IPS DF 6.9 (cell line): ENCODE data around the gene PHLDB3.

Experiments
- DNase-seq: peaks from one replicate; pipeline ENCODE4 v3.0.0-alpha.2; 2013; ENCODE audit warnings: low read depth, low spot score
- H3K27ac ChIP-seq: one replicate; pipeline ENCODE4 v1.5.1; 2013; ENCODE audit warnings: low read length, control low read depth
- H3K27me3 ChIP-seq: 2 replicates; pipeline ENCODE4 v1.6.1; 2013; ENCODE audit warnings: mild to moderate bottlenecking, low read length; ENCODE audit not compliant: control insufficient read depth, insufficient read depth
- H3K36me3 ChIP-seq: 2 replicates; pipeline ENCODE4 v1.6.1; 2013; ENCODE audit warnings: low read length; ENCODE audit not compliant: control insufficient read depth, insufficient read depth
- H3K4me1 ChIP-seq: 2 replicates; pipeline ENCODE4 v1.6.1; 2013; ENCODE audit warnings: low read length; ENCODE audit not compliant: control insufficient read depth, insufficient read depth
- H3K4me3 ChIP-seq: 2 replicates; pipeline ENCODE4 v1.5.1; 2013; ENCODE audit warnings: mild to moderate bottlenecking, low read length
- H3K9me3 ChIP-seq: 2 replicates; pipeline ENCODE4 v1.6.1; 2013; ENCODE audit warnings: low read length, inconsistent platforms; ENCODE audit not compliant: control insufficient read depth, insufficient read depth
- WGBS: extraction: QIAGEN DNeasy Blood & Tissue Kit; methylation state at CpG from one replicate; pipeline ENCODE4 v1.1.7; 2013; ENCODE audit warnings: mixed read lengths, missing lambda C conversion rate; ENCODE audit not compliant: insufficient read length, insufficient coverage; 5-methylcytosine and 5-hydroxymethylcytosine counted together

The PHLDB3 gene

GRCh38 chr19:43511324-43511723, 6.8 kb upstream of the PHLDB3 start:
- H3K4me3 ChIP-seq: no peak overlapping the region
- H3K36me3 ChIP-seq: no peaks in the 10 kb centered on the region
- no peaks in the 10 kb centered on the region for H3K27me3 ChIP-seq
- H3K4me1 ChIP-seq: no peaks in the 10 kb centered on the region
- H3K9me3 ChIP-seq: no peaks in the 10 kb centered on the region
- DNase-seq: no peak
- no CpG with 5 or more reads among the region's 5 CpGs for WGBS
- H3K27ac ChIP-seq: no peak overlapping the region

GRCh38 chr19:43510713-43511112, 6.2 kb upstream of the PHLDB3 start:
- no peaks in the 10 kb centered on the region for H3K9me3 ChIP-seq
- no peaks in the 10 kb centered on the region for H3K4me1 ChIP-seq
- H3K4me3 ChIP-seq: no peak overlapping the region
- no CpG with 5 or more reads among the region's 9 CpGs for WGBS
- DNase-seq: no peak
- no peaks in the 10 kb centered on the region for H3K27me3 ChIP-seq
- H3K36me3 ChIP-seq: no peaks in the 10 kb centered on the region
- no peak overlapping the region for H3K27ac ChIP-seq

GRCh38 chr19:43507880-43508279, 3.3 kb upstream of the PHLDB3 start:
- H3K9me3 ChIP-seq: no peaks in the 10 kb centered on the region
- WGBS: no CpG with 5 or more reads among the region's 2 CpGs
- H3K4me1 ChIP-seq: no peaks in the 10 kb centered on the region
- H3K4me3 ChIP-seq: no peak overlapping the region
- no peaks in the 10 kb centered on the region for H3K36me3 ChIP-seq
- H3K27ac ChIP-seq: no peak overlapping the region
- H3K27me3 ChIP-seq: peaks cover 2% of the 10 kb centered on the region; the same call in 1 of the 2 replicates
- DNase-seq: no peak

GRCh38 chr19:43506629-43507028, 2.1 kb upstream of the PHLDB3 start:
- Histone ChIP-seq H3K36me3 (no peaks in the 10 kb centered on the region), H3K27me3 (peaks cover 3% of the 10 kb centered on the region; the same call in 1 of the 2 replicates), H3K4me1 (0 out of 2 replicates have a peak, but pooled peaks cover 1% of the 10 kb centered on the region), H3K4me3 (no peak overlapping the region), H3K27ac (no peak overlapping the region), H3K9me3 (no peaks in the 10 kb centered on the region)
- DNase-seq: no peak
- WGBS: no CpG with 5 or more reads among the region's 5 CpGs

GRCh38 chr19:43505941-43506340, 1.4 kb upstream of the PHLDB3 start:
- H3K36me3 ChIP-seq: no peaks in the 10 kb centered on the region
- peaks cover 3% of the 10 kb centered on the region; the same call in 1 of the 2 replicates for H3K27me3 ChIP-seq
- 0 out of 2 replicates have a peak, but pooled peaks cover 4% of the 10 kb centered on the region for H3K4me1 ChIP-seq
- H3K27ac ChIP-seq: no peak overlapping the region
- no peak overlapping the region for H3K4me3 ChIP-seq
- H3K9me3 ChIP-seq: no peaks in the 10 kb centered on the region
- no CpG with 5 or more reads among the region's 5 CpGs for WGBS
- no peak for DNase-seq

DNA sequence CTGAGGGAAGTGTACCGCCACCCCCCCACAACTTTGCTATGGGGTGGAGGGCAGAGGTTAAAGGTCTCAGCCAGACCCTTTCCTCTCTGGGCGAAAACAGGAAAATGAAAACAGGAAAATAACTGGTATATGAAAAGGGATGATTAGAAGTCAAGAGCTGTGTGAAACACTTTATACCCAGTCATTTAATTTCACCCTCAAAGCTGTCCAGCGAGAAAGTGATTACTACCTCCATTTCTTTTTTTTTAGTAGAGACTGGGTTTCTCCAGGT, 575 bp upstream of the PHLDB3 start:
- Histone ChIP-seq H3K27ac (no peak overlapping the region), H3K9me3 (no peaks in the 10 kb centered on the region), H3K4me1 (0 out of 2 replicates have a peak, but pooled peaks cover 4% of the 10 kb centered on the region), H3K36me3 (no peaks in the 10 kb centered on the region), H3K27me3 (peaks cover 3% of the 10 kb centered on the region; the same call in 1 of the 2 replicates), H3K4me3 (peak overlapping the region; percentile 74; the same call in 1 of the 2 replicates)
- WGBS: no CpG with 5 or more reads among the region's 3 CpGs
- no peak for DNase-seq

- Histone ChIP-seq H3K4me3 (peak overlapping the region; percentile 74), H3K27me3 (peaks cover 3% of the 10 kb centered on the region; the same call in 1 of the 2 replicates), H3K4me1 (0 out of 2 replicates have a peak, but pooled peaks cover 4% of the 10 kb centered on the region), H3K27ac (no peak overlapping the region), H3K36me3 (no peaks in the 10 kb centered on the region), H3K9me3 (no peaks in the 10 kb centered on the region)
- WGBS: no CpG with 5 or more reads among the region's 64 CpGs
- peak; percentile 85 for DNase-seq
These were observed 783 bp downstream of the PHLDB3 start for GRCh38 chr19:43503501-43504425.

DNA sequence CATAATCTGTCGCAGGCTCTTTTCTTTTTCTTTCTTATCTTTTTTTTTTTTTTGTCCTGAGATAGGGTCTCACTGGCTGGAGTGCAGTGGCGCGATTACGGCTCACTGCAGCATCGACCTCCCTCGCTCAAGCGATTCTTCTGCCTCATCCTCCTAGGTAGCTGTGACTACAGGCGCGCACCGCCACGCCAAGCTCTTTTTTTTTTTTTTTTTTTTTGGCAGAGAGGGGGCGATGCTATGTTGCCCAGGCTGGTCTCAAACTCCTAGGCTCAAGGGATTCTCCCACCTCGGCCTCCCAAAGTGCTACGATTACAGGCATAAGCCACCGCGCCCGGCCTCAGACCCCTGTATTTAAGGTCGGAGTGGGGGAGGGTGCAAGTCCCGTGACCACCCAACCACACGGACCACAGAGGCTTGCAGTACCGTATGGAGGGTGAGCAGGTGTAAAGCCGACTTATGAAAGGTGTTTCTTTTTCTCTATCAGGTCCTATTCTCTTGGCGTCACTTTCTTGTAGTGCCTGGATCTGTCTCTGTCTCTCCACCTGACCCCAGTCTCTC, 2.0 kb downstream of the PHLDB3 start:
- DNase-seq: no peak
- Histone ChIP-seq H3K27me3 (peaks cover 3% of the 10 kb centered on the region; the same call in 1 of the 2 replicates), H3K36me3 (no peaks in the 10 kb centered on the region), H3K4me3 (no peak overlapping the region), H3K9me3 (no peaks in the 10 kb centered on the region), H3K27ac (no peak overlapping the region), H3K4me1 (0 out of 2 replicates have a peak, but pooled peaks cover 4% of the 10 kb centered on the region)
- no CpG with 5 or more reads among the region's 23 CpGs for WGBS

DNA sequence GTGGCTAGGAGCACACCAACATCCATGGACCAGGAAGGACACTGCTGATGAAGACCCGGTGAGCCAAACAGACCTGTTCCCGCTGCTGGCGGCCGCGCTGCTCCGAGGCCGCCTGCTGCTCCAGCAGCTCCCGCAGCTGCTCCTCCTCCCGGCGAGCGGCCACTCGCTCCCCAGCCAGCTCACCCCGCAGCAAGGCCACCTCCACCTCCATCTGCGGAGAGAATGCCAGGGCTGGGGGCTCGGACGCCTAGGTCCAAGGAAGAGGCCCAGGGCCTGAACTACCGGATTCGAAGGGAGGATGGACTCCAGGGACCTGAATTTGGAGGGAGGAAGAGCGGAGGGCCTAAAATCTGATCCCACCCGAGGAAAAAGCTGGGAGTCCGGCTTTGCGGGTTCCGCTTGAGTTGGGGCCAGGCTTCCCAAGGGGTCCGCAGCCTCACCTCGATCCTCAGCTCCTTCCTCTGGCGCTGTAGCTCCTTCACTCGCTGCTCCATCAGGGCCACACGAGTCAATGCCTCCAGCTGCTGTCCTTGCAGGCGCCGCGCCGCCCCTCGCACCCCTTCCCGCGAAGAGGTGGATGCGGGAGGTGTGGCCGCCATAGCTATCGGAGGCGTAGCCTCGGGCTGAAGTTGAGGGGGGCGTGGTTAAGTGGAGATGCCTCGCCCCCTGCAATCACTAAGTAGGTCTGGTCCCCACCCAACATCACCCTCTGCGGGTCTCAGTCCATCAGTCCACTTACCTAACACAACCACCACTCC, 2.7 kb downstream of the PHLDB3 start:
- DNase-seq: no peak
- no peak overlapping the region for H3K27ac ChIP-seq
- H3K27me3 ChIP-seq: peaks cover 3% of the 10 kb centered on the region; the same call in 1 of the 2 replicates
- no peaks in the 10 kb centered on the region for H3K9me3 ChIP-seq
- no CpG with 5 or more reads among the region's 43 CpGs for WGBS
- H3K4me1 ChIP-seq: 0 out of 2 replicates have a peak, but pooled peaks cover 4% of the 10 kb centered on the region
- H3K36me3 ChIP-seq: 0 out of 2 replicates have a peak, but pooled peaks cover 4% of the 10 kb centered on the region
- H3K4me3 ChIP-seq: peak overlapping the region; percentile 44; the same call in 1 of the 2 replicates

- no peak overlapping the region for H3K4me3 ChIP-seq
- no peaks in the 10 kb centered on the region for H3K9me3 ChIP-seq
- no peak for DNase-seq
- H3K4me1 ChIP-seq: 0 out of 2 replicates have a peak, but pooled peaks cover 4% of the 10 kb centered on the region
- no CpG with 5 or more reads among the region's 3 CpGs for WGBS
- H3K27ac ChIP-seq: no peak overlapping the region
- H3K27me3 ChIP-seq: peaks cover 3% of the 10 kb centered on the region; the same call in 1 of the 2 replicates
- H3K36me3 ChIP-seq: 0 out of 2 replicates have a peak, but pooled peaks cover 4% of the 10 kb centered on the region
These were observed 5.5 kb downstream of the PHLDB3 start for GRCh38 chr19:43499042-43499441.
